Activated effector memory CD4-positive, alpha-beta T cell treated with anti-CD3 and anti-CD28 coated beads, Interleukin-2, amount 50 U/mL, for 16 hours (primary cell): ENCODE results near the gene EPSTI1.
A peak's percentile ranks its signal among the peaks of the same experiment; 100 is the strongest.

Source experiments
- DNase-seq: peaks from one replicate; pipeline ENCODE4 v3.0.0-alpha.2; 2020

EPSTI1 gene

GRCh38 chr13:42969565-42970172 is 22.4 kb downstream of the EPSTI1 start:
- peak; percentile 92 for DNase-seq

GRCh38 chr13:42968906-42969305 is 23.1 kb downstream of the EPSTI1 start:
- DNase-seq, result no peak

- no peak for DNase-seq
Observed at GRCh38 chr13:42967660-42968059, 24.4 kb downstream of the EPSTI1 start.

GRCh38 chr13:42965281-42965680 is 26.8 kb downstream of the EPSTI1 start:
- no peak for DNase-seq

- DNase-seq, result no peak
Observed at GRCh38 chr13:42964761-42965161, 27.3 kb downstream of the EPSTI1 start.

GRCh38 chr13:42959615-42960014 is 32.4 kb downstream of the EPSTI1 start:
- no peak for DNase-seq

- no peak for DNase-seq
Observed at GRCh38 chr13:42957881-42958280, 34.2 kb downstream of the EPSTI1 start.

- no peak for DNase-seq
Observed at GRCh38 chr13:42950181-42950580, 41.9 kb downstream of the EPSTI1 start.

GRCh38 chr13:42947925-42948324 is 44.1 kb downstream of the EPSTI1 start:
- DNase-seq, result no peak

GRCh38 chr13:42946927-42947326 is 45.1 kb downstream of the EPSTI1 start:
- DNase-seq, result no peak

GRCh38 chr13:42929886-42930535 is 62.0 kb downstream of the EPSTI1 start:
- no peak for DNase-seq

GRCh38 chr13:42926555-42926954 is 65.5 kb downstream of the EPSTI1 start:
- DNase-seq, result no peak

- no peak for DNase-seq
Observed at GRCh38 chr13:42926043-42926442, 66.0 kb downstream of the EPSTI1 start.

- no peak for DNase-seq
Observed at GRCh38 chr13:42925626-42926025, 66.4 kb downstream of the EPSTI1 start.

GRCh38 chr13:42924344-42924743 is 67.7 kb downstream of the EPSTI1 start:
- no peak for DNase-seq

- DNase-seq, result no peak
Observed at GRCh38 chr13:42907745-42908144, 84.3 kb downstream of the EPSTI1 start.

- DNase-seq, result no peak
Observed at GRCh38 chr13:42906257-42906656, 85.8 kb downstream of the EPSTI1 start.

- no peak for DNase-seq
Observed at GRCh38 chr13:42905579-42905978, 86.5 kb downstream of the EPSTI1 start.

GRCh38 chr13:42899266-42899665 is 92.8 kb downstream of the EPSTI1 start:
- DNase-seq, result no peak

GRCh38 chr13:42895776-42896175 is 96.3 kb downstream of the EPSTI1 start:
- no peak for DNase-seq

GRCh38 chr13:42894765-42895243 is 97.2 kb downstream of the EPSTI1 start:
- DNase-seq, result no peak

- no peak for DNase-seq
Observed at GRCh38 chr13:42893214-42893671, 98.8 kb downstream of the EPSTI1 start.

GRCh38 chr13:42892760-42893159 is 99.3 kb downstream of the EPSTI1 start:
- DNase-seq, result no peak

GRCh38 chr13:42891591-42891990 is 100.5 kb downstream of the EPSTI1 start:
- no peak for DNase-seq

- no peak for DNase-seq
Observed at GRCh38 chr13:42885325-42885724, 106.7 kb downstream of the EPSTI1 start.
